MM.1S (cell line): ENCODE results near the gene UBQLNL.

Source experiments
- CTCF ChIP-seq: fragments of 300-600 bp; sonication (generic); IDR thresholded peaks from 2 replicates; pipeline ENCODE4 v1.5.1; 2016; ENCODE audit warnings: antibody characterized with exemption, low read length, mixed read lengths
- EZH2 ChIP-seq: fragments of 300-600 bp; sonication (generic); optimal IDR thresholded peaks from 2 replicates; pipeline ENCODE3; 2017; ENCODE audit warnings: low read depth, mild to moderate bottlenecking, antibody characterized with exemption, low read length, mixed read lengths

- TF ChIP-seq CTCF (no peak), EZH2 (no peak)
Observed at GRCh38 chr11:5488385-5488784, 28.1 kb downstream of the UBQLNL start, which contains the start of gene OR52D1.
